Activated B cell treated with CpG ODN at 0.5 μM for 24 hours (primary cell): ENCODE data around the gene IGHMBP2. TPM values are rescaled to one million over a fixed set of nuclear protein-coding genes. Genes with fewer than 3 reads are reported as not detected.

Source experiments
- ATAC-seq: fragments of 200-7000 bp; cut with Tn5 transposase; one replicate; pipeline ENCODE4 v1.10.0; 2021; ENCODE audit warnings: low read depth, mild to moderate bottlenecking, moderate library complexity
- CTCF ChIA-PET: fragments of 350-600 bp; sonication (Branson Sonifier 250); formaldehyde crosslinking; loops from one replicate; lab custom pipeline; 2021; ENCODE audit warnings: antibody characterized with exemption; lab: Charles Lee
- POLR2A ChIA-PET: fragments of 350-600 bp; sonication (Branson Sonifier 250); formaldehyde crosslinking; loops from one replicate; lab custom pipeline; 2021; ENCODE audit warnings: antibody characterized with exemption; lab: Charles Lee
- DNase-seq: peaks from one replicate; pipeline ENCODE4 v3.0.0; 2022
- H3K27ac Mint-ChIP-seq: one replicate; pipeline ENCODE4 v1.8.0; 2020; ENCODE audit warnings: mixed read lengths
- H3K27me3 Mint-ChIP-seq: one replicate; pipeline ENCODE4 v1.8.0; 2021; ENCODE audit warnings: mixed read lengths
- H3K36me3 Mint-ChIP-seq: one replicate; pipeline ENCODE4 v1.8.0; 2021; ENCODE audit warnings: low read depth, mixed read lengths
- H3K4me1 Mint-ChIP-seq: one replicate; pipeline ENCODE4 v1.8.0; 2021; ENCODE audit warnings: mixed read lengths
- H3K4me3 Mint-ChIP-seq: one replicate; pipeline ENCODE4 v1.8.0; 2020; ENCODE audit warnings: mild to moderate bottlenecking, mixed read lengths
- H3K9me3 Mint-ChIP-seq: one replicate; pipeline ENCODE4 v1.8.0; 2020; ENCODE audit warnings: mixed read lengths
- intact Hi-C: fragments of 100-400 bp; cut with micrococcal nuclease; formaldehyde crosslinking; loops from one replicate; pipeline ENCODE4 v1.15.1; 2024
- total RNA-seq: library from RNA; stranded (reverse); gene quantifications from 2 replicates; pipeline ENCODE4 v1.2.3, GENCODE V29; 2022
- TF ChIP-seq, protein P1 (sequence below): fragments of 200-600 bp; IDR thresholded peaks from one replicate; pipeline ENCODE4 v1.8.0; 2022; ENCODE audit warnings: antibody characterized with exemption, mild to moderate bottlenecking

IGHMBP2 gene
- total RNA-seq, 1 donor from 2014 or later, result 33.8 TPM

DNA sequence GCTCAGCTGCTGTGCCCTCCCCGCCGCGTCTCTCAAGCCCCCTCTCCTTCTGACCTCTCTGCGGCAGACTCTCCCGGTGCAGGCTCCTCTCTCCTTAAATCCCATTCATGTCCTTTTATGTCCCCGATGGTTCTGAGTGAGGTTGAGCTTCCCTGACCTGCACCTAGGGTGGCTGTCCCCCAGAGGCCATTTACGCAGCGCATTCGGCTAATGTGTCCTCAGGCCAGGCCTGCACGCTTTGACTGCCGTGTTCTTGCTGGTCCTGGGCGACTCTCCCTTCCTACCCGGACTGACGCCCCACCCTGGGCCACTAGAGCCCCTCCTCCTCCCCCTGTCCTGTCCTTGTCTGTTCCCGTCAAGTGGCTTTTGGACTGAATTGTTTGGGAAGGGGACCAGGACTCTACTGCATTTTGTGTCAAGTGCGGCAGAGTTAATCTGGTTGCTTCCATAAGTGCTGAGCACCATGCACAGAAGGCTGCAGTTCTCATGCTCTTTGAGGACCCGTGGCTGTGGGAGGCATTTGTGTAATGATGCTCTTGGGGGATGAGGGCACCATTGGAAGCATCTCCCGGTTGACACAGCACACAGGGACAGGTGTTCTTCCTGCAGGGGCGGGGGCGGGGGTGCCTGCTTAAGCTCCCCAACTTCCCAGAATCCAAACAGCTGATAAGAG, 37.1 kb downstream of the IGHMBP2 start:
- Mint-ChIP-seq H3K27ac (no peak overlapping the region), H3K4me3 (no peak overlapping the region), H3K27me3 (no peaks in the 10 kb centered on the region), H3K36me3 (peaks cover 38% of the 10 kb centered on the region), H3K4me1 (no peaks in the 10 kb centered on the region), H3K9me3 (no peaks in the 10 kb centered on the region)
- DNase-seq, result no peak
- TF ChIP-seq, protein P1, sequence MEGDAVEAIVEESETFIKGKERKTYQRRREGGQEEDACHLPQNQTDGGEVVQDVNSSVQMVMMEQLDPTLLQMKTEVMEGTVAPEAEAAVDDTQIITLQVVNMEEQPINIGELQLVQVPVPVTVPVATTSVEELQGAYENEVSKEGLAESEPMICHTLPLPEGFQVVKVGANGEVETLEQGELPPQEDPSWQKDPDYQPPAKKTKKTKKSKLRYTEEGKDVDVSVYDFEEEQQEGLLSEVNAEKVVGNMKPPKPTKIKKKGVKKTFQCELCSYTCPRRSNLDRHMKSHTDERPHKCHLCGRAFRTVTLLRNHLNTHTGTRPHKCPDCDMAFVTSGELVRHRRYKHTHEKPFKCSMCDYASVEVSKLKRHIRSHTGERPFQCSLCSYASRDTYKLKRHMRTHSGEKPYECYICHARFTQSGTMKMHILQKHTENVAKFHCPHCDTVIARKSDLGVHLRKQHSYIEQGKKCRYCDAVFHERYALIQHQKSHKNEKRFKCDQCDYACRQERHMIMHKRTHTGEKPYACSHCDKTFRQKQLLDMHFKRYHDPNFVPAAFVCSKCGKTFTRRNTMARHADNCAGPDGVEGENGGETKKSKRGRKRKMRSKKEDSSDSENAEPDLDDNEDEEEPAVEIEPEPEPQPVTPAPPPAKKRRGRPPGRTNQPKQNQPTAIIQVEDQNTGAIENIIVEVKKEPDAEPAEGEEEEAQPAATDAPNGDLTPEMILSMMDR, result no peak
- CTCF ChIA-PET, result no interaction called here
- no peak for ATAC-seq
- intact Hi-C loops, result no loop called here
- POLR2A ChIA-PET, result no interaction called here

DNA sequence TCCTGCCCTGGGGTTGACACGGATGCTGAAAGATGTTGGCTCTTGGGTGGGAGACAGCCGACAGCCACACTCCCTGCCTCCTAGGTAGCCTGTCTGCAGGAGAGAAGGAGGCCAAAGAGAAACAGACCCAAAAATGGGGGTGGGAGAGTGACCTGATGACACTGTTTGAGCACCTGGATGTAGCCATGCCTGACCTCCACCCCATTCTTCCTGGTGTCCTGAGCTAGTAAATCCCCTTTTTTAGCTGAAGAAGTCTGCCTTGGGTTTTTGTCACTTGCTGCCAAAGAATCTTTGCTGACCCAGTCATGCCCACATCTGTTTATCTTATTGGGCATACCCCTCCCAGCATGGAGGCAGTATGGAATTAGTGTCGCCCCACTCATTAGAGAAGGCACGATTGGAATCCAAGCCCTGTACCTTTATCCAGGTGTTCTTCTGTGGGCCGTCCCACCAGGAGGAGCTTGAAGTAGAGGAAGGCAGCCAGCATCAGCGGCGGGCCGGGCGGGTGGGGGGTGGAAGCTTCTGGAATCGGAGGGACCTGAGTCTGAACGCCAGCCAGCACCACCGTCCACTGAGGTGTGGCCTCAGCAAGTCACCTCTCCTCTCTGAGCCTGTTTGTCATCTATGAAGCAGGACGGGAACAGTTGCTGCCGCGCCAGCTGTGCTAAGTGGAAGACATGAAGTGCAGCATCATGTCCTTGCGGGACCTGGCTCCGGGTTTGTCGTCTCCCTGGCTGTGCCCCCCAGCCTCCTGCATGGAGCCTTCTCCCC, 37.8 kb downstream of the IGHMBP2 start:
- Mint-ChIP-seq H3K36me3 (peaks cover 33% of the 10 kb centered on the region), H3K9me3 (no peaks in the 10 kb centered on the region), H3K27ac (no peak overlapping the region), H3K4me1 (no peaks in the 10 kb centered on the region), H3K4me3 (no peak overlapping the region), H3K27me3 (no peaks in the 10 kb centered on the region)
- TF ChIP-seq, protein P1, result no peak
- ATAC-seq (no peak), DNase-seq (no peak)
- ChIA-PET POLR2A (no interaction called here), CTCF (no interaction called here)
- intact Hi-C loops, result no loop called here

DNA sequence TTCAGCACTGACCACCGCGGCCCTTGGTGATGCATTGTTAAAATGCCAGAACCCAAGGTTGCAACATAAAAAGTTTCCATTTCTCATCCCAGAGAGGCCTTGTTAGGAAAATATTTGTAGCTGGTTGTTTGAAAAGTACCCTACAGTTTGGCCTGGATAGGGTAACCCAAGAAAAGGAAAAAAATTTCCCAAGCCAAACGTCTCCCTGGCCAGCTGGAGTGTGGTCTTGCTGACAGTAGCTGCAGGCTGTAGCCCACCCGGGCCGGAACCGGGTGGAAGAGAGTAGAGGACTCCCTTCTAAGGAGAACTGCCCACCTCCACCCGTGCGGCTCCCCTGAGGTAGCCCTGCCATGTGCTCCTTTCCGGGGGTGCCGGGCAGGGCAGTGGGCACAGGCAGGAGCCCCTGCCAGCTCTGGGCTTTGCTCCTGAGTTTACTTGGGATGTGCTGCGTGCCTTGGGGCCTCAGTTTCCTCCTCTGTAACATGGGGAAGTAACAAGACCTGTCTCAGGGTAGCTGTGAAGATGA, 38.5 kb downstream of the IGHMBP2 start:
- intact Hi-C loops, result no loop called here
- Mint-ChIP-seq H3K4me3 (no peak overlapping the region), H3K36me3 (peaks cover 29% of the 10 kb centered on the region), H3K9me3 (no peaks in the 10 kb centered on the region), H3K27ac (no peak overlapping the region), H3K27me3 (no peaks in the 10 kb centered on the region), H3K4me1 (no peaks in the 10 kb centered on the region)
- ATAC-seq (no peak), DNase-seq (no peak)
- POLR2A ChIA-PET, result no interaction called here
- TF ChIP-seq, protein P1, result no peak
- CTCF ChIA-PET, result no interaction called here

DNA sequence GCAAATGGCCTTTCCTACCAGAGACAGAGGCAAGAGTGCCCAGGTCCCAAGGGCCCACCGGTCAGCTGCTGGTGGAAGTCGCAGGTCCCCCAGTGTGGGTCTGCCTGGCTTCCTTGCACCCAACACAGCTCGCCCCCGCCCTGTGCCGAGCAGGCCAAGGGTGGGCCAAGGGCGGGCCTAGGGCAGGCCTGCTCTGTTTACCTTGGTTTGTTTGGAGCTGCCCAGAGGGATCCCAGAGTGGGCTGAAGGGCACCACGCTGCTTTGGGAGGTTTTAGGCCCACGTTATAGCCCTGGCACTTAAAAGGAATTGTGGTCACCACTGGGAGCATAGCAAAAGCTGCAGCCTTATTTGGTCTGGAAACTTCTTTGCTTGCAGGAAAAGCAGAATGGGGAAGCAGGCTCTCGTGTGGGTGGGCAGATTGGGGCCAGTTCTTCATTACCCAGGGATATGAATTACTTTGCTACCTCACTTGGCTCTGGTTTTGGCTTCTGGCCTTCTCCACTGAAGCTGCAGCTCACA, 39.1 kb downstream of the IGHMBP2 start:
- intact Hi-C loops, result no loop called here
- Mint-ChIP-seq H3K4me1 (no peaks in the 10 kb centered on the region), H3K9me3 (no peaks in the 10 kb centered on the region), H3K27me3 (no peaks in the 10 kb centered on the region), H3K36me3 (peaks cover 24% of the 10 kb centered on the region), H3K4me3 (no peak overlapping the region), H3K27ac (no peak overlapping the region)
- ATAC-seq (no peak), DNase-seq (no peak)
- ChIA-PET POLR2A (no interaction called here), CTCF (no interaction called here)
- TF ChIP-seq, protein P1, result no peak
